Calu3 (cell line): ENCODE measurements around the gene MEN1. TPM values are rescaled to one million over a fixed set of nuclear protein-coding genes. Genes with fewer than 3 reads are reported as not detected.

Experiments used
- BruUV-seq: library from RNA; stranded (reverse); fragments of 400-500 nt; replicated peaks from 2 replicates; lab custom pipeline; 2021; lab: Mats Ljungman, UMichigan
- CTCF ChIA-PET: fragments of 300-600 bp; sonication (Branson Sonifier 250); formaldehyde crosslinking; loops from one replicate; lab custom pipeline; 2022; ENCODE audit warnings: antibody characterized with exemption; lab: Charles Lee
- DNase-seq: peaks from one replicate; pipeline ENCODE4 v3.0.0; 2022
- H3K27ac Mint-ChIP-seq: one replicate; pipeline ENCODE4 v1.8.0; 2022; ENCODE audit warnings: mixed read lengths; ENCODE audit not compliant: unreplicated experiment
- H3K27me3 Mint-ChIP-seq: one replicate; pipeline ENCODE4 v1.8.0; 2022; ENCODE audit warnings: mixed read lengths; ENCODE audit not compliant: unreplicated experiment
- H3K36me3 Mint-ChIP-seq: one replicate; pipeline ENCODE4 v1.8.0; 2022; ENCODE audit warnings: mild to moderate bottlenecking, moderate library complexity, mixed read lengths; ENCODE audit not compliant: insufficient read depth, unreplicated experiment
- H3K4me1 Mint-ChIP-seq: one replicate; pipeline ENCODE4 v1.8.0; 2022; ENCODE audit warnings: mild to moderate bottlenecking, low read depth, mixed read lengths; ENCODE audit not compliant: unreplicated experiment
- H3K4me3 Mint-ChIP-seq: one replicate; pipeline ENCODE4 v1.8.0; 2022; ENCODE audit warnings: mild to moderate bottlenecking, low read depth, moderate library complexity, mixed read lengths; ENCODE audit not compliant: unreplicated experiment
- H3K9me3 Mint-ChIP-seq: one replicate; pipeline ENCODE4 v1.8.0; 2022; ENCODE audit warnings: low read depth, mixed read lengths; ENCODE audit not compliant: unreplicated experiment
- CTCF ChIP-seq: fragments of 200-600 bp; IDR thresholded peaks from one replicate; pipeline ENCODE4 v1.8.0; 2022; ENCODE audit warnings: antibody characterized with exemption; ENCODE audit not compliant: unreplicated experiment
- intact Hi-C: fragments of 100-400 bp; cut with micrococcal nuclease; formaldehyde crosslinking; loops from one replicate; pipeline ENCODE4 v1.10.0; 2022; ENCODE audit not compliant: unreplicated experiment
- total RNA-seq: library from RNA; stranded (reverse); gene quantifications from 2 replicates; pipeline ENCODE4 v1.2.3, GENCODE V29; 2022

MEN1 gene
- total RNA-seq, 1 experiment from 2014 or later, result 39.8 TPM

- Mint-ChIP-seq H3K9me3 (no peaks in the 10 kb centered on the region), H3K4me1 (peaks cover 21% of the 10 kb centered on the region), H3K4me3 (no peak overlapping the region), H3K27ac (no peak overlapping the region), H3K27me3 (no peaks in the 10 kb centered on the region), H3K36me3 (peaks cover 82% of the 10 kb centered on the region)
- CTCF ChIA-PET, result interaction anchor here (0.6 kb wide), 1 partner anchor 359 kb away, joined by 4 read pairs; no protein-coding TSS in a partner anchor
- intact Hi-C loops, result no loop called here
- no TSS peak for BruUV-seq
- no peak for TF ChIP-seq CTCF
- DNase-seq, result no peak
Observed at GRCh38 chr11:64763526-64764039, 46.8 kb downstream of the MEN1 start.

- peak overlapping the region; percentile 19 for H3K27ac Mint-ChIP-seq
- DNase-seq, result no peak
- H3K4me3 Mint-ChIP-seq, result peak overlapping the region; percentile 13
- no peak for TF ChIP-seq CTCF
- peaks cover 21% of the 10 kb centered on the region for H3K4me1 Mint-ChIP-seq
- intact Hi-C loops, result no loop called here
- H3K27me3 Mint-ChIP-seq, result no peaks in the 10 kb centered on the region
- H3K36me3 Mint-ChIP-seq, result peaks cover 75% of the 10 kb centered on the region
- CTCF ChIA-PET, result interaction anchor here (0.6 kb wide), 1 partner anchor 360 kb away, joined by 4 read pairs; no protein-coding TSS in a partner anchor
- BruUV-seq, result no TSS peak
- H3K9me3 Mint-ChIP-seq, result no peaks in the 10 kb centered on the region
Observed at GRCh38 chr11:64762674-64763525, 47.5 kb downstream of the MEN1 start.

- no TSS peak for BruUV-seq
- H3K27me3 Mint-ChIP-seq, result no peaks in the 10 kb centered on the region
- CTCF ChIA-PET, result no interaction called here
- peaks cover 21% of the 10 kb centered on the region for H3K4me1 Mint-ChIP-seq
- TF ChIP-seq CTCF, result no peak
- H3K9me3 Mint-ChIP-seq, result no peaks in the 10 kb centered on the region
- peak overlapping the region; percentile 19 for H3K27ac Mint-ChIP-seq
- H3K36me3 Mint-ChIP-seq, result peaks cover 69% of the 10 kb centered on the region
- peak overlapping the region; percentile 13 for H3K4me3 Mint-ChIP-seq
- DNase-seq, result no peak
- intact Hi-C loops, result no loop called here
Observed at GRCh38 chr11:64762277-64762673, 48.1 kb downstream of the MEN1 start.

- no peak overlapping the region for H3K4me3 Mint-ChIP-seq
- CTCF ChIA-PET, result no interaction called here
- intact Hi-C loops, result no loop called here
- H3K27ac Mint-ChIP-seq, result no peak overlapping the region
- BruUV-seq, result no TSS peak
- H3K27me3 Mint-ChIP-seq, result no peaks in the 10 kb centered on the region
- TF ChIP-seq CTCF, result no peak
- no peaks in the 10 kb centered on the region for H3K9me3 Mint-ChIP-seq
- peaks cover 56% of the 10 kb centered on the region for H3K36me3 Mint-ChIP-seq
- peaks cover 21% of the 10 kb centered on the region for H3K4me1 Mint-ChIP-seq
- DNase-seq, result no peak
Observed at GRCh38 chr11:64760759-64761420, 49.5 kb downstream of the MEN1 start.
